RWPE2 (cell line): ENCODE measurements around the gene CIAPIN1.
A peak's percentile ranks its signal among the peaks of the same experiment; 100 is the strongest.

Experiments used
- ATAC-seq: fragments of 200-7000 bp; cut with Tn5 transposase; 3 replicates; pipeline ENCODE4 v1.9.1; 2021; ENCODE audit warnings: low read depth
- DNase-seq: peaks from one replicate; pipeline ENCODE4 v3.0.0-alpha.2; 2020; ENCODE audit warnings: low spot score
- H3K27ac ChIP-seq: fragments of 450-650 bp; 2 replicates; pipeline ENCODE4 v1.5.1; 2017; ENCODE audit warnings: mild to moderate bottlenecking; ENCODE audit not compliant: poor library complexity, severe bottlenecking
- H3K27me3 ChIP-seq: fragments of 250-450 bp; sonication (Bioruptor Pico); 2 replicates; pipeline ENCODE4 v1.5.1; 2021; ENCODE audit warnings: mild to moderate bottlenecking, moderate library complexity; ENCODE audit not compliant: insufficient read depth, poor library complexity, severe bottlenecking
- H3K36me3 ChIP-seq: fragments of 250-450 bp; sonication (Bioruptor Pico); 2 replicates; pipeline ENCODE4 v1.5.1; 2020; ENCODE audit warnings: low read depth, mild to moderate bottlenecking, moderate library complexity
- H3K4me1 ChIP-seq: fragments of 250-450 bp; sonication (Bioruptor Pico); 2 replicates; pipeline ENCODE4 v1.5.1; 2021; ENCODE audit warnings: mild to moderate bottlenecking, moderate library complexity; ENCODE audit not compliant: insufficient read depth, poor library complexity, severe bottlenecking
- H3K4me3 ChIP-seq: fragments of 250-450 bp; sonication (Bioruptor Pico); 2 replicates; pipeline ENCODE4 v1.5.1; 2021; ENCODE audit warnings: mild to moderate bottlenecking, moderate library complexity; ENCODE audit not compliant: severe bottlenecking
- H3K9me3 ChIP-seq: fragments of 250-450 bp; sonication (Bioruptor Pico); 2 replicates; pipeline ENCODE4 v1.5.1; 2021; ENCODE audit warnings: mild to moderate bottlenecking, moderate library complexity; ENCODE audit not compliant: severe bottlenecking
- CTCF ChIP-seq: fragments of 450-650 bp; IDR thresholded peaks from one replicate; pipeline ENCODE4 v1.5.1; 2017; ENCODE audit warnings: mild to moderate bottlenecking, moderate library complexity; ENCODE audit not compliant: poor library complexity, severe bottlenecking

The CIAPIN1 gene

GRCh38 chr16:57384248-57385070 is 62.7 kb downstream of the CIAPIN1 start:
- Histone ChIP-seq H3K4me3 (no peak overlapping the region), H3K27me3 (no peaks in the 10 kb centered on the region), H3K27ac (no peak overlapping the region), H3K36me3 (no peaks in the 10 kb centered on the region), H3K9me3 (no peaks in the 10 kb centered on the region), H3K4me1 (peaks cover 13% of the 10 kb centered on the region)
- TF ChIP-seq CTCF, result no peak
- ATAC-seq (no peak), DNase-seq (no peak)

- peak; percentile 73 for ATAC-seq
Measured at GRCh38 chr16:57383276-57384247, 63.6 kb downstream of the CIAPIN1 start.

GRCh38 chr16:57382535-57383275 is 64.5 kb downstream of the CIAPIN1 start:
- no peak overlapping the region for H3K27ac ChIP-seq
- DNase-seq, result no peak

More at GRCh38 chr16:57383276-57384247, 63.6 kb downstream of the CIAPIN1 start:
- Histone ChIP-seq H3K27me3 (no peaks in the 10 kb centered on the region), H3K9me3 (no peaks in the 10 kb centered on the region), H3K4me3 (no peak overlapping the region), H3K36me3 (no peaks in the 10 kb centered on the region), H3K4me1 (peaks cover 13% of the 10 kb centered on the region), H3K27ac (no peak overlapping the region)
- no peak for TF ChIP-seq CTCF
- no peak for DNase-seq

More at GRCh38 chr16:57382535-57383275, 64.5 kb downstream of the CIAPIN1 start:
- ATAC-seq, result no peak
- Histone ChIP-seq H3K4me1 (peaks cover 17% of the 10 kb centered on the region), H3K27me3 (no peaks in the 10 kb centered on the region), H3K4me3 (no peak overlapping the region), H3K36me3 (no peaks in the 10 kb centered on the region), H3K9me3 (no peaks in the 10 kb centered on the region)
- TF ChIP-seq CTCF, result no peak
